IMR-90 (cell line): ENCODE measurements around the gene SCN8A.

Experiments used
- CTCF ChIP-seq: conservative IDR thresholded peaks from 2 replicates; pipeline ENCODE4 v1.5.1; 2012; ENCODE audit warnings: mild to moderate bottlenecking, low read depth, low read length, improper control_type of control experiment
- SMC3 ChIP-seq: fragments of 150-350 bp; IDR thresholded peaks from 2 replicates; pipeline ENCODE4 v1.6.1; 2016; ENCODE audit warnings: low read depth, mild to moderate bottlenecking, antibody characterized with exemption, low read length, moderate library complexity

- no peak for TF ChIP-seq SMC3
- TF ChIP-seq CTCF = no peak
These were observed 7.1 kb downstream of the SCN8A start for GRCh38 chr12:51598156-51598555.
